B cell (primary cell): ENCODE results near the gene NIN. TPM values are rescaled to one million over a fixed set of nuclear protein-coding genes. Genes with fewer than 3 reads are reported as not detected.

ENCODE experiments used
- ATAC-seq: fragments of 200-7000 bp; cut with Tn5 transposase; one replicate; pipeline ENCODE4 v1.10.0; 2021; ENCODE audit warnings: low read depth, mild to moderate bottlenecking, moderate number of reproducible peaks, moderate library complexity
- CTCF ChIA-PET: fragments of 350-600 bp; sonication (Branson Sonifier 250); formaldehyde crosslinking; loops from one replicate; lab custom pipeline; 2021; ENCODE audit warnings: antibody characterized with exemption, inconsistent platforms; lab: Charles Lee
- POLR2A ChIA-PET: fragments of 350-600 bp; sonication (Branson Sonifier 250); formaldehyde crosslinking; loops from one replicate; lab custom pipeline; 2021; ENCODE audit warnings: antibody characterized with exemption; lab: Charles Lee
- DNase-seq: peaks from one replicate; pipeline ENCODE4 v3.0.0; 2013
- H2AFZ ChIP-seq: 2 replicates; pipeline ENCODE4 v1.6.1; 2012; ENCODE audit warnings: mild to moderate bottlenecking, low read depth, low read length; ENCODE audit not compliant: insufficient read depth, poor library complexity, severe bottlenecking
- H3K27ac ChIP-seq, 2 donors: 1 replicate in 1 of 2; 2 replicates in 1 of 2; pipeline ENCODE4 v1.5.1; 2012 to 2013; ENCODE audit warnings: low read length in 2 of 2, mild to moderate bottlenecking in 2 of 2, moderate library complexity in 1 of 2
- H3K27me3 ChIP-seq, 4 experiments: fragments of 200-600 bp in 1 of 4; sonication (generic) in 1 of 4; replicated peaks in 1 of 4; 1 replicate in 2 of 4; 2 replicates in 2 of 4; pipeline versions ENCODE4 v1.6.1 to v1.7.0; 2013 to 2016; ENCODE audit warnings: low read length in 3 of 4, mild to moderate bottlenecking in 2 of 4, mixed read lengths in 1 of 4, moderate library complexity in 1 of 4; ENCODE audit not compliant: insufficient read depth in 4 of 4, control insufficient read depth in 3 of 4; ENCODE audit errors: control extremely low read depth in 1 of 4
- H3K36me3 ChIP-seq, 2 experiments: replicated peaks in 1 of 2; 1 replicate in 1 of 2; 2 replicates in 1 of 2; pipeline versions ENCODE4 v1.6.1 to v1.7.1; 2013; ENCODE audit warnings: low read length in 1 of 2; ENCODE audit not compliant: insufficient read depth in 2 of 2, control insufficient read depth in 1 of 2; ENCODE audit errors: control extremely low read depth in 1 of 2, extremely low read depth in 1 of 2
- H3K4me1 ChIP-seq, 2 donors: fragments of 200-600 bp in 1 of 2; sonication (generic) in 1 of 2; 1 replicate in 1 of 2; 2 replicates in 1 of 2; pipeline versions ENCODE4 v1.5.1 to v1.6.1; 2013 to 2017; ENCODE audit warnings: low read length in 2 of 2; ENCODE audit not compliant: control insufficient read depth in 2 of 2, insufficient read depth in 2 of 2
- H3K4me2 ChIP-seq: replicated peaks from 2 replicates; pipeline ENCODE3; 2012; ENCODE audit warnings: mild to moderate bottlenecking, low read depth, low read length; ENCODE audit not compliant: poor library complexity, severe bottlenecking
- H3K4me3 ChIP-seq, 5 experiments: fragments of 200-600 bp in 1 of 5; sonication (generic) in 1 of 5; 1 replicate in 3 of 5; 2 replicates in 2 of 5; pipeline versions ENCODE4 v1.5.1 to v1.7.0; 2011 to 2016; ENCODE audit warnings: low read length in 4 of 5, mild to moderate bottlenecking in 4 of 5, low read depth in 2 of 5, control low read depth in 1 of 5, moderate library complexity in 1 of 5; ENCODE audit not compliant: insufficient read depth in 1 of 5; ENCODE audit errors: control extremely low read depth in 1 of 5, extremely low read depth in 1 of 5
- H3K79me2 ChIP-seq: fragments of 200-600 bp; sonication (generic); one replicate; pipeline ENCODE4 v1.6.0; 2016; ENCODE audit warnings: low read length; ENCODE audit not compliant: control insufficient read depth, insufficient read depth
- H3K9ac ChIP-seq: fragments of 200-600 bp; sonication (generic); 2 replicates; pipeline ENCODE4 v1.6.1; 2017; ENCODE audit warnings: mild to moderate bottlenecking, low read length, moderate library complexity
- H3K9me3 ChIP-seq, 3 donors: one replicate each; pipeline versions ENCODE4 v1.6.1 to v1.7.1; 2013; ENCODE audit warnings: low read length in 2 of 3; ENCODE audit not compliant: control insufficient read depth in 2 of 3, insufficient read depth in 1 of 3; ENCODE audit errors: control extremely low read depth in 1 of 3
- H4K20me1 ChIP-seq: 2 replicates; pipeline ENCODE4 v1.6.0; 2012; ENCODE audit warnings: mild to moderate bottlenecking, low read length; ENCODE audit not compliant: insufficient read depth, control insufficient read depth, poor library complexity, severe bottlenecking
- H3K27ac Mint-ChIP-seq: one replicate; pipeline ENCODE4 v1.8.0; 2021; ENCODE audit warnings: mixed read lengths
- H3K27me3 Mint-ChIP-seq: one replicate; pipeline ENCODE4 v1.8.0; 2021; ENCODE audit warnings: mixed read lengths
- H3K4me1 Mint-ChIP-seq: one replicate; pipeline ENCODE4 v1.8.0; 2021; ENCODE audit warnings: mixed read lengths
- H3K4me3 Mint-ChIP-seq: one replicate; pipeline ENCODE4 v1.8.0; 2021; ENCODE audit warnings: mixed read lengths
- H3K9me3 Mint-ChIP-seq: one replicate; pipeline ENCODE4 v1.8.0; 2022; ENCODE audit warnings: mixed read lengths; ENCODE audit not compliant: insufficient read depth
- CTCF ChIP-seq: fragments of 200-600 bp; IDR thresholded peaks from one replicate; pipeline ENCODE4 v1.8.0; 2022; ENCODE audit warnings: antibody characterized with exemption, mild to moderate bottlenecking
- EZH2 ChIP-seq: IDR thresholded peaks from 2 replicates; pipeline ENCODE4 v1.6.1; 2012; ENCODE audit warnings: borderline replicate concordance, low read depth, mild to moderate bottlenecking, moderate library complexity, low read length; ENCODE audit not compliant: insufficient read depth, poor library complexity, severe bottlenecking
- WGBS: methylation state at CpG from one replicate; pipeline ENCODE4 v1.1.5; 2013; ENCODE audit warnings: missing lambda C conversion rate; ENCODE audit not compliant: insufficient coverage; 5-methylcytosine and 5-hydroxymethylcytosine counted together
- intact Hi-C: fragments of 100-400 bp; cut with micrococcal nuclease; formaldehyde crosslinking; loops from one replicate; pipeline ENCODE4 v1.10.0; 2022
- polyA plus RNA-seq: library from polyadenylated mRNA; depleted of rRNA; stranded (reverse); fragments of >200 nt; gene quantifications from 2 replicates; pipeline ENCODE4 v1.2.3, GENCODE V29; 2012
- total RNA-seq, 2 donors: library from RNA; stranded (reverse); fragments of 120-200 nt in 1 of 2; gene quantifications; 1 replicate in 1 of 2; 2 replicates in 1 of 2; pipeline versions ENCODE4 v1.2.3 to v1.2.4, GENCODE V29; 2013 to 2022

NIN gene
- total and polyA plus RNA-seq, 2 donors (not counting 1 experiment from before 2014, with no cell fraction given): 25.4 to 219 TPM

DNA sequence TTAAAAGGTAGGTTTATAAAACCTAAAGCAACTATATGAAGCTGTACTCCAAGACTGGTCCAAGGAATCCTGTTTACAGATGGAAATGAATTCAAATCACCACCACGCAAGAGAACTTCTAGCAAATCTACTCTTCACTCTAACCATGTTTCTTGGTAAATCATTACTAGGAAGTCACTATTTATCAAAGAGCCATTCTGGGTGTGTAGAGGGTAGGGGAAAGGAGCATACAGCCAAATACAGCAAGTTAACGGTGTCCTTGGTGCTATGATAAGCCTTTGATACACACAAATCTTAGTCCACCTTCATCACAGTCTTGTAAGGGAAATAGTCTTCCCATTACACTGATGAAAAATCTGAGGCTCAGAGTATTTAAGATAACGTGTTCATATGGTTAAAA is 16.8 kb downstream of the NIN start:
- Histone ChIP-seq H3K4me1 (peaks cover 51 to 53% of the 10 kb centered on the region in 2 donors), H3K27ac (no peak overlapping the region), H3K36me3 (peaks cover 3 to 17% of the 10 kb centered on the region in 2 experiments), H3K27me3 (no peaks in the 10 kb centered on the region), H3K9me3 (no peaks in the 10 kb centered on the region), H2AFZ (no peak overlapping the region), H3K79me2 (peaks cover 98% of the 10 kb centered on the region), H4K20me1 (peaks cover 60% of the 10 kb centered on the region), H3K4me2 (peak overlapping the region; percentile 14), H3K4me3 (no peak overlapping the region), H3K9ac (no peak overlapping the region)
- DNase-seq: no peak
- H3K9me3 Mint-ChIP-seq: no peaks in the 10 kb centered on the region
- POLR2A ChIA-PET: interaction anchor here (1.2 kb wide), 1 partner anchor 9 kb away, joined by 3 read pairs; no protein-coding TSS in a partner anchor
- H3K27ac Mint-ChIP-seq: peak overlapping the region; percentile 39
- no peak for ATAC-seq
- WGBS: no CpG with 5 or more reads among the region's 3 CpGs
- H3K4me3 Mint-ChIP-seq: peak overlapping the region; percentile 7
- peaks cover 63% of the 10 kb centered on the region for H3K4me1 Mint-ChIP-seq
- intact Hi-C loops: no loop called here
- no peaks in the 10 kb centered on the region for H3K27me3 Mint-ChIP-seq
- CTCF ChIA-PET: interaction anchor here (2.3 to 4.5 kb wide), 2 partner anchors 16 to 46 kb away, joined by 5 to 19 read pairs; no protein-coding TSS in a partner anchor
- no peak for TF ChIP-seq CTCF
- TF ChIP-seq EZH2: no peak

DNA sequence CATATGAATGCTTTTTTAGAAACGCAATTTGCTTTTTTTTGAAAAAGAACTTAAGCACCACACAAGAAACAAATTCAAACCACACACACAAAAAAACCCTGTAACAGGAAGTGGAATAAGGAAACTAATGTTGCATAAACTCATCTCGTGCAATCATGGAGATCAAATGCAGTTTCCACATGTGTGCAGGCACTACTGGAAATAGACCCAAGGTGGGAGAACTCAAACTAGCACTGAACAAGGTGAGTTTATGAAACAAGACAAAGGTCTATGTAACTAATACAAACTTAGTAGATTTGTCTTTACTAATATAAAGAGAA is 17.5 kb downstream of the NIN start:
- H3K9ac ChIP-seq: peak overlapping the region; percentile 40

More for the DNA sequence above, 17.5 kb downstream of the NIN start:
- H3K36me3 ChIP-seq: peaks cover 2 to 21% of the 10 kb centered on the region in 2 experiments
- no peaks in the 10 kb centered on the region for H3K9me3 Mint-ChIP-seq
- peak overlapping the region; percentile 70 for H3K4me2 ChIP-seq
- no peak overlapping the region for H2AFZ ChIP-seq
- no peaks in the 10 kb centered on the region for H3K9me3 ChIP-seq
- CTCF ChIA-PET: interaction anchor here (0.6 to 4.5 kb wide), 3 partner anchors 14 to 47 kb away, joined by 3 to 19 read pairs (median 5); no protein-coding TSS in a partner anchor
- H3K4me3 Mint-ChIP-seq: peak overlapping the region; percentile 84
- TF ChIP-seq CTCF (no peak), EZH2 (no peak)
- ATAC-seq (peak; percentile 72), DNase-seq (peak; percentile 67)
- no CpG with 5 or more reads among the region's 2 CpGs for WGBS
- no peaks in the 10 kb centered on the region for H3K27me3 ChIP-seq
- peak overlapping the region in 4 of 5 experiments; percentile 10 to 57 (median 40) for H3K4me3 ChIP-seq
- intact Hi-C loops: loop anchor here (1.0 to 2.0 kb wide), 3 partner anchors 9 to 19 kb away; partner anchors contain the start of gene NIN
- peak overlapping the region; percentile 38 to 54 for H3K27ac ChIP-seq
- POLR2A ChIA-PET: no interaction called here
- peaks cover 98% of the 10 kb centered on the region for H3K79me2 ChIP-seq
- peaks cover 60% of the 10 kb centered on the region for H3K4me1 Mint-ChIP-seq
- peak overlapping the region; percentile 90 for H3K27ac Mint-ChIP-seq
- H4K20me1 ChIP-seq: peaks cover 59% of the 10 kb centered on the region
- peaks cover 46 to 49% of the 10 kb centered on the region in 2 donors for H3K4me1 ChIP-seq
- no peaks in the 10 kb centered on the region for H3K27me3 Mint-ChIP-seq
